NCI-H748 (cell line): Measurements from ENCODE around the gene CASZ1.

Experiments used
- DNase-seq: peaks from one replicate; lab custom pipeline; 2025; ENCODE audit not compliant: unreplicated experiment; lab: John Stamatoyannopoulos, UW

CASZ1 gene

DNA sequence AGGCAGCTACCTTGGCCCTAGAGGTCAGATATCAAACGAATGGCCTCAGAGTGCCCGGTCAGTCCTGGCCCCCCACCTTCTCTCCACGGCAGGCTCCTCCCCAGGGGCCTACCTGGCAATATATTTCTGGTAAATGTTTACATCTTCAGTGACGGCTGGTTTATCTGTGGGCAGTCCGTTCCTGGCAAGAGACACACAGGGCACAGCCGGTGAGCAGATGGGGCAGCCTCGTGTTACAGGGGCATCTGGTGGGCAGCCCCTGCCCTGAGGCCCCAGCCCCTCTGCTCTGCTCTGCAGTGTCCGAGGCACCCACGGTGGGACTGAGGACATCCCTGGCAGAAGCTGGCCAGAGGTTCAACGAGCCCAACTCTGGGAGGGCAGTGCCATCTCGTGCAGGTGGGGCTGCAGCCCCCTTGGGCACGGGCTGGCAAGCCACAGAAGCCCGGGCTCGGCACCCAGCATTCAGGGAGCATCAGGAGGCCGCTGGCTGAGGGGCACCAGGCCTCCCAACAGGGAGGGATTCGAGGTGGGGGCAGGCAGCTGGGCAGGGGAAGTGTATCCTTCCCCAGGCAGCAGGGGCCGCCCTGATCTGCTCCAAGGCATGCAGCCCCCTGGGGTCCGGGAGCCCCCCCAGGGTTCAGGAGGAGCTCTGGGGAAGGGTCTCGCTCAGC is 137.9 kb downstream of the CASZ1 start:
- no peak for DNase-seq

- no peak for DNase-seq
Observed at GRCh38 chr1:10657088-10657847, 139.2 kb downstream of the CASZ1 start.

DNA sequence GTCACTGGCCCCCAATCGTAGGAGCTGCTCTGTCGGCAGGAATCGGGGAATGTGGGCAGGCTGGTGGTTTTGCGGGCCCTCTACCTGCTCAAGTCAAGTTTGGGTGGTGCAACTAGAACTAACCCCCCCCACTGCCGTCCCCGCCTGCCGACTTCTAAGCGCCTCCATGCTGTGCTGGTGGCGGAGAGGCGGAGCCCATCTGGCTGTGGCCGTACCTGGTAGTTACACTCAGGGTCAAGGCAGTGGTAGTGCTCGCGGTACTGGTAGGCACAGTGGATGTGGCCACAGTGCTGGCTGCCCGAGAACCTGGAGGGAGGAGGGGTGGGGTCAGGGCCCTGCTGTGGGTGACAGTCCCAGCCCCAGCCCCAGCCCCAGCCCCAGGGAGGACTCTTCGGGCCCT is 140.0 kb downstream of the CASZ1 start:
- no peak for DNase-seq

DNA sequence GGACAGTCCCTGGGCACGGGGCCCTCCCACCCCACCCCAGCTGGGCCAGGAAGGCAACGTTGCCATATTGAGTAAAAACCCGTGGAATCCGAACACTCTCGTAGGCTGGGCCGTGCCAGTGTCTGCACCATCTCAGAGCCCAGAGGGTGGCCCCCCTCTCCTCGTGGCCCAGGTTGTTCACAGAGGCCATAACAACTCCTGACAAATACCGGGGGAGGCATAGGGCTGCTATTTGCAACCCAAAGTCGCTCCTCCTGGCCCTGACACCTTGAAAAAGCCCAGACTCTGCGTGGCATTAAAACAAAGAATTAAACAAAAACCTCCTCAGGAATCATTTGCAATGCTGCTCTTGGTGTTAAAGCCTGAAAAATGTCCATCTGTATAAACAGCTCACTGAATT is 141.4 kb downstream of the CASZ1 start:
- no peak for DNase-seq

DNA sequence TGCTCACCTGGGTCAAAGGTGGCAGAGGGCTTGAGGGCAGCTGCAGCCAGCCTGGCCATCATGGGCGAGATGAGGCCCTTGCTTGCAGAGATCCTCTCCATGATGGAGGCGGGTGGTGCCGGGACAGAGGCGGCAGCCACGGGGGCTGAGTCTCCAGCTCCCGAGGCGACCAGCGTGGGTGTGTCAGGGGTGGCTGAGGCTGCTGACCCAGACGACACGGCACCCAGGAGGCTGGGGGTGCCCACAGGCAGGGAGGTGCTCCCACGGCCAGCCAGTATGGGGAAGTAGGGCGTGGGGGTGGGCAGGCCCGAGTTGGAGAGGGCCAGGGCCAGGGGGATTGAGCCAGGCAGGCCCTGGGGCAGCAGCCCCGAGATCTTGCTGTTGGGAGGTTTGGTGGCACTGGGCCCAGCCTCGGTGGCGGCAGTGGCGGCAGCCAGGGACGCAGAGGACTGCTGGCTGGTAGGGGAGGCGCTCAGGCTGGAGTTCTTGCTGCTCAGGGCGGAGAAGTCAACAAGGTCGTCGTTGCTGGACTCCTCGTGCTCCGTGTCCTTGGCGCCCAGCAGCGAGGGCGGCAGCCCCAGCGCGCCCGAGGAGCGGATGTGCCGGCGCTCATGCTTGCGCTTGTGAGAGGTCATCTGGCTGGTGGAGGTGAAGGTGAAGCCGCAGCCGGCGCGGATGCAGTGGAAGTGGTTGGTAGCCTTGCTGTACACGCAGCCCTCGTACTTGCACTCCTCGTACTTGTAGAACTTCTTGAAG is 142.9 kb downstream of the CASZ1 start:
- DNase-seq = no peak

DNA sequence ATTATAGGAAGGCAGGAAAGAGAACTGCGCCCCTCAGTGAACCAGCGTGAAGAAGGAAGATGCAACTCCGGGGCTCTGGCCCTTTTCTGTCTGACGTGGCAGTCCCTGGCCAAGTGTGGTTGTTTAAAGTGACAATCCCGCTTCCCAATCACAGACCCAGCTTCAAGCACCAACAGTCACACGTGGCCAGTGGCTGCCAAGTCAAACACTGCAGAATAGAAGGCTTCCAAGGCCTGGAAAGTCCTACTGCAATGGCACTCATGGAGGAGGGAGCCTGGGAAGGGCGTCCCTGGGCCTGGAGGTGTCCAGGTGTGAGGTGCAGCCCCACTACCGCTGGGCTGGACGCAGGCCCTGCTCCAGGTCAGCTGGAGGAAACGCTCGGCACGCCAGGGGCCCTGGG is 143.8 kb downstream of the CASZ1 start:
- no peak for DNase-seq

- peak; percentile 35 for DNase-seq
Observed at GRCh38 chr1:10651793-10652192, 144.7 kb downstream of the CASZ1 start.

GRCh38 chr1:10651389-10651766 is 145.1 kb downstream of the CASZ1 start:
- DNase-seq = no peak

DNA sequence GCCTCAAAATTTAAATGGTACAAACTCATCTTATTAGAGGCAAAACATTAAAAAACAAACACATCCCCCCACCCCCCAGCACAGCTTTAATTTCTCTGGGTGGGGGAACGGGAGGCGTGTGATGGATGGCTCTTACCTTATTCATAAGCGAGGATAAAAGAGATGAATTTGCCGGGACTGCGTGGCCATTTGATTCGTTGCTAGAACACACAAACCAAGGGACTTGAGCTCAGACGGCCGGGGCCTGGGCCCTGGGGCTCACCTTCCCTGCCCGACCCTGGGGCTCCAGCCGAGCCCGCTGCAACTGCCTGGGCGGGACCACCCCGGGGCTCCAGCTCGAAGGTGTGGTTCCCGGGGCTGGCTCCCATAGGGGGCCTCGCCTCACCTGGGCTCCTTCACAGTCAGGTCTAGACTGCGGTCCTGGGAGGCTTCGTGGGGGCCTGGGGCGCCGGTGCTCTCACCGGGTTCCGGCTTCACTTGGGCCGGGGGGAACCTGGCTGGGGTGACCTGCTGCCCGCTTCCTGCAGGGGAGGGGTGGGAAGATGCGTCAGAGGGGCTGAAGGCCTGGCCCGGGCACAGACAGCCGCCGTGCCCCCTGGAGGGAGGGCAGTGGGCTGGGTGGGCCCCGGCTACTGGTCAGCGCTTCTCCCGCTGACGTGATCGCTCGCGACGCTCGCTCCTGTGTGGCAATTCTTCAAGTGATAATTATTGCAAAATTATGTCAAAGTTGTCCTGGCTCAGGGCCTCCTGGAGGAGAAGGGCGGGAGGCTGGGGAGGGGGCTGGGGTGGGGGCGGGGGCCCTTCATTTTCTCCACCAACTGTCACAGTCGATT is 145.7 kb downstream of the CASZ1 start:
- no peak for DNase-seq

DNA sequence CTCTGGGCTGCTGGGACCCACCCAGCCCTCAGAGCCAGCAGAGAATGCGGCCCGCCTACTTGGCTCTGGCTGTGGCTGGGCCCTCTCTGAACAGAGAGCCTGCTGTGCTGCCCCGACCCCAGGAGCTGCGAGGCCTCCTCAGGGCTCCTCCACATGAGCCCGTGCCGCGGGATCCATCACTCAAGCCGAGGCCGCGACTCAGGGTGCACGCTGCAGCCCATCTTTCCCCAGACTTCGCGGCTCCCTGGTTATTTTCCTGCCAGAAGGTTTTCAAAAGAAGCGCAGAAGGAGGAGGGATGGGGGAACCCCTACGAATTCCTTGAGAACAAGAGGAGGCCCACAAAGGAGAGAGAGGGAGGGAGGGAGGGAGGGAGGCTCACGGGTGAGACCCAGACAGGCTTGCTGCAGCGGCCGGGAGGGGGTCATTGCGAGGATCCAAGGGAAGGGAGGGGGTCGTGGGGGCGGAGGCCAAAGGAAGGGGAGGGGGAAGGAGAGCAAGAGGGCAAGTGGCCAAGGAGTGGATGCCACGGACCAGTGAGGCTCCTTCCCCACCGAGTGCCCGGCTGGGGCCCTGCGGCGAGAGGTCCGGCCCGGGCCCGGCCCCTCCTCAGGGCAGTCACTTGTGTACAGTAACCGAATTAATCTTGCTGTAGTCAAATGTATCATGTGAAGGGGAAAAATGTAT is 146.8 kb downstream of the CASZ1 start:
- no peak for DNase-seq

GRCh38 chr1:10648689-10649516 is 147.5 kb downstream of the CASZ1 start:
- DNase-seq = no peak

DNA sequence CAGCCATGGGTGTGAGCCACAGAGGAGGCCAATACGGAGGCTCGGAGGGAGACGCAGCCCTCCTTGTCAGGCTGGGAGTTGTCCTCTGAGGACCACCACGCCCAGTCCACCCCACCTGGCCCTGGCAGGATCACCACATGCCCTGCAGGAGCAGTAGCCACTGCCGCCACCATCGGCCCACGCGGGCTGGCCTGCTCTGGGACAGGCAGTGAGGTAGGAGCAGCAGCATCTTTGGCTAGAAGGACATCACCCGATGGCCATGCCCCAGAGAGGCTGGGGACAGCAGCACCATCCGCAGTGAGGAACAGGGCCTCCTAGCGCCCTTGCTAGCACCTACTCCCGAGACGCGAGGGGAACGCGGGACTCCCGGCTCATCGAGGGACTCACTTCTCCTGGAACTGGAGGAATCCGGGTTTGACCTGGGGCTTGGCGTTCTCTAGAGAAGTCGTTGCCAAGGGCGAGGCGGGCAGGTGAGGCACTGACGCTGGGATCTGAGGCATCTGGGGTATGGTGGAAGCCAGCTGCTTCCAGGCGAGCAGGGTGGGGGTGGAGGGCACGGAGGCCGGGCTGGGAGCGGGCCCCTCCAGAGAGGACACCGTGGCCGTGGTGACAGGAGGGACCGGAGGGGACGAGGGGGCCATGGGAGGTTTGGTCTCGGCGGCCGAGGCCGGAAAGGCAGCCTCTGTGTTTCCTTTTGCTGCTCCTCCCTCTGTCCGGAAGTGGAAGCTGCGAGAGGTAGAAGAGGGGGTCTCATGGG is 148.9 kb downstream of the CASZ1 start:
- no peak for DNase-seq

DNA sequence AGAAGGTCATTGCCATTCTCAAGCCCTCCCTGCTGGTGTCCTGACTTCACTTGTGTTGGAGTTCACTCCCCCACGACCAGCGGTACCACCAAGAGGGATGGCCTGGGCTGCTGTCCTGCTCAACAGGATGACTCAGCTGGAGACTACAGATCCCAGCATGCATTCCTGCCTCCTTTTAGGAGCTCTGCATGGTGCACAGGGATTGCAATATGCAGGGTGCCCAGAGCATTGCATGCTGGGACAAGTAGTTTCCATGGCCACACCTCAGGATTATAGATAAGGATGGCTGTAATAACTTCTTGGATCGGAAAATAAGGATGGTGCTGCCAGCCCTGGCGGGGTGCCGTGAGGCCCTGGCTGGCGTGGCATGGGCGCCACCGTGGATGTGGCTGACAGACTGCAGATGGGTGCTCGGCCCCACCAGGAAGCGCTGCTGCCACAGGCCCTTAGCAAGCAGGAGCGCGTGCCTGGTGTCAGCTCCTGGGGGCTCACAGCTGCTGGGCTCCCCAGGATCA is 150.0 kb downstream of the CASZ1 start:
- no peak for DNase-seq

DNA sequence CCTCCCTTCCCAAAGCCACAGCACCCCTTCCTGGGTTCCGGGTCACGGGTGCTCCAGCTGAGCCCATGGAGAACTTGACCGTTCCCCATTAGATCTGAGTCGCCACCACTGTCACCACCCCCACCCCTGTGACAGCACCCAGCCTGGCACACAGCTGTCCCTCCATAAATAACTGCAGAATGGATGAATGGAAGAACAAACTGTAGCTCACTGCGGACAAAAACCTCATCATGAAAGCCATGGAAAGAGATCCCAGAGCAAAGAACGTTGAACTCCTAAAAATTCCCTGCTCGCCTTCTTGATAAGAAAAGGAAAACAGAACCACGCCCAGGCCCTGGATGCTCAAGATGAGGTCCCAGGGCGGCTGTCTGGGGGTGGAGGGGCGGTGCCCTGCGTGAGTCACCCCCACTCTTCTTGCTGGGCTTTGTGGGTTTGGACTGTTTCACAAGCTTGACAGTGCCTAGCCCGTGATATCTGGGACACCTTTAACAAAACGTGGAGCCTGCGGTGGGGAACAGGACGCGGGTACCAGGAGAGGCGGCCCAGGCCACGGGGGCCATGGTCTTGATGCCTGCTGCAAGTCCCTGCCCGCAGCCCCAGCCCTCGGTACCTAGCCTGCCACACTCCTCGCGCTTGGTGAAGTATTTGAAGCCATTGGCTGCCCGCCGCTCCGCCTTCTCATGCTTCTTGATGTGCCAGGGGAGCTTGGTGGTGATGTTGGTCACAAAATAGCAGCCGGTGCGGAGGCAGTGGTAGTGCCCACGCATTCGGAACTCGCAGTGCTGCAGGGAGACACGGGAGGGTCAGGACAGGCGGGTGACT is 151.9 kb downstream of the CASZ1 start:
- DNase-seq = no peak

DNA sequence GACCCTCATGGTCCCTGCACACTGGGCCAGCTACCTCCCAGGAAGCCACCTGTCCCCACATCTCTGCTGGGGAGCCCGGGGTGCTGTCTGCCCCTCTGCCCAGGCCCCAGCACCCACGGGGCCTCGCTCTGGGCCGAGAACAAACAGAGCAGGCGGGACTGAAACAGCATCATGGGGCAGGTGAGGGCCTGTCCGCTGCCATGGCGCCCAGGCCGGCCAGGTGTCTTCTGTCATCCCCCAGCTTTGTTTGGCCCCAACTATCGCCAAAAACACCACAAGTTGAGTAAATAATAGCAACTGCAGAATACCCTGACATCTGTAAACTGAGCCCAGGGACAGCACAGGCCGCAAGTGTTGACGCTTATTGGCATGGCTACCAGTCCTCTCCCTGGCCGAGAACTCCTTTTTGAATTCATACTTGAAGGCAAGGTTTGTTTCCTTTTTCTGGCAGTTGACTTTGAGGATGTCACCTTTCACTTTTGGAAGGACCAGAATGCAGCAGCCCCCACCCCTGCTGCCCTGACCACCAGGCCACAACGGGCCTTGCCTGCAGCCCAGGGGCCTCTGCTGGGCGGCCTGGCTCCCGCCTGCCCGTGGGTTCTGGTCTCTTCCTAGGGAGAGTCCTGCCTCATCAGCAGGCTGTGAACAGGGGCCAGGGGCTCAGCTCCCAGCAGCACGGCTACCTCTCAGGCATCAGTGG is 152.7 kb downstream of the CASZ1 start:
- peak; percentile 65 for DNase-seq

DNA sequence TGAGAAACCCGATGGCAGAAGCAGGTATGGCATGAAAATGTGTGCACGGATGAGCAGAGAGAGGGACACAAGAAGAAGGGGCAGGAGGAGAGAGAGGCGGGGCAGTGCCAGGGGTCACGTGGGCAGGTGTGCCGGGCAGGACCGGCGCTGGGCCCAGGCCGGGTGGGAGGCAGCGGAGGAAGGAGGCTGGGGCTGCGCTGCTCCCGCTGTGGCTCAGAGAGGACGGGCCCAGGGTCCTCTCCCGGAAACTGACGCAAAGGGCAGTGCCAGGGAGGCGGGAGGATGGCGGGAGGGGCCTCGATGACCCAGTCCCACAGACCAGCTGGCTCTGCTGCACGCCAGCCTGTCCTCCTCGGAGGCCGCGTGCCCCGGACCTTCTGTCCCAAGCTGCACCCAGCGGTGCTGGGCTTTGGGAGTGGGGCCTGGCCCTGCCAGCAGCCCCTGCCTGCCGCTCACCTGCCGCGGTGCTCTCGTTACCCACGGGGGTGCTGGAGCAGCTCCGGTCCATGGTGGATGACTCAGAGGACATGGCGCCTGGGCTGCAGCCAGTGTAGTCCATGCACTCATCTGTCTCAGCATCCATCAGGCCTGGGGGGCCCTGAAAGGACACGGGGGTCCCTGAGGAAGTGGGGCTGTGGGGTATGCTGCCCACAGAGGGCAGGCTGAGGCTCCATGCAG is 153.9 kb downstream of the CASZ1 start:
- DNase-seq = no peak

DNA sequence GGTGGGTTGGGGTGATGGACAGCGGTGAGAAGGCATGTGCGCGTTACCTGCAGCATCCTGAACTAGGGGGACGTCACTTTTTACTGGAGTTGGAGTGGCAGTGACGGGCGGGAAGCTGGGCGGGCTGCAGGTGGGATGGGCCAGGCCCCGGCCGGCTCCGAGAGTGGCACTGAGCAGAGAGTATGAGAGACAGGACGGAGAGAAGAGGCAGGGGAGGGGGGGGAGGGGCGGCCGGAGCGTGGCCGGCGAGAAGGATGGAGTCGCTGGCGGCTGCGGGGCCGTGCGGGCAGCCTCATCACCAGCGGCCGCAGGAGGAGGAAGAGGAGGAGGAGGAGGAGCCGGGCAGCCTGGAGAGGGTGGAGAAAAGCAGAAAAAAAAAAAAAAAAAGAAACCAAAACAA is 154.5 kb downstream of the CASZ1 start:
- no peak for DNase-seq
